DMS153 treated with DMSO at 0.1 percent for 48 hours (cell line): ENCODE results near the gene MPRIP.
A peak's percentile ranks its signal among the peaks of the same experiment; 100 is the strongest.

Experiments
- DNase-seq: peaks from one replicate; lab custom pipeline; 2025; ENCODE audit not compliant: unreplicated experiment; lab: John Stamatoyannopoulos, UW

MPRIP gene

GRCh38 chr17:17227608-17228520 is 185.6 kb downstream of the MPRIP start:
- no peak for DNase-seq

GRCh38 chr17:17228521-17229279 is 186.4 kb downstream of the MPRIP start:
- no peak for DNase-seq

- no peak for DNase-seq
Measured at GRCh38 chr17:17229416-17230384, 187.4 kb downstream of the MPRIP start.

DNA sequence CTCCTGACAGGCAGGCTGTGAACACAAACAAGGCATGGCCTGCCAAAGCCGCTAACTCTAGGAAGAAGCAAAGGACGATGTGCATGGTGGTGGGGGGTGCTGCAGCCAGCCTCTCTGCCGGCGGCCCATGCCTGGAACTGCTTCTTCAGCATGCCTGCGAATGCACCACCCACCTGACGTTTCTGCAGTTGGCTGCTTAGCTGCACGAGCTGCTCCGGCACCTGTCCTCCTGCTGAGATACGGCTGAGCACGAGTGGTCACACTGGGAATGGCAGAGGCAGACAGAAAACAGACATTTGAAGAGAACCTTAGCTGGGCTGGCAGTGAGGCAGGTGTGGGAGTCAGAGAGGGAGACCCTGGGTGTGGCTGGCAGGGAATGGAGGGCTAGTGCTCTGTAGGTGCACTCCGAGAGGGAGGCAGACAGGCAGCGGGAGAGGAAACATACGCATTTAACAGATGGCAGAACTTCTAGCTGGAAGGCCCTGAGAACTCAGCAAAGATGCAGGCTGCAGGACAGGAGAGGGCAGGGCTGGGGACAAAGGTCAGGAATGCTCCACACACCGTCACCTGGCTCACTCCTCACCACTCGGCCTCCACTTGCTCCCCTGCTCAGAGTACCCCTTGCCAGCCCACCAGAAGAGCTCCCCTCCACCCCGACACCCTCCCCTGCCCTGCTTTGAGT is 189.5 kb downstream of the MPRIP start:
- DNase-seq = no peak

DNA sequence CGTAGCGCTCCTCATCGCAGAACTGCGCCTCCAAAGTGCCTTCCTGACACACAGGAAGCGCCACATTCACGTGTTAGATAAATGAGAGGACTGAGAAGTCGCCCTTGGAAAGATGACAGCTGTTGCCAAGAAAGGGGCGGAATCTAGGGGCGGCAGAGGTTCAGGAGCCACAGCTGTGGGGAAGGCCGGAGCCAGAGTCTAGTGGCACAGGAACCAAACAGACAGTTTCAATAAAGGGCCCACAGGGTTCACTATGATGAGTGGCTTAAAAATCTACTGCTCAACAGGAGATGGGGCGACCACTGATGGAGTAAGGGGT is 190.0 kb downstream of the MPRIP start:
- DNase-seq = no peak

DNA sequence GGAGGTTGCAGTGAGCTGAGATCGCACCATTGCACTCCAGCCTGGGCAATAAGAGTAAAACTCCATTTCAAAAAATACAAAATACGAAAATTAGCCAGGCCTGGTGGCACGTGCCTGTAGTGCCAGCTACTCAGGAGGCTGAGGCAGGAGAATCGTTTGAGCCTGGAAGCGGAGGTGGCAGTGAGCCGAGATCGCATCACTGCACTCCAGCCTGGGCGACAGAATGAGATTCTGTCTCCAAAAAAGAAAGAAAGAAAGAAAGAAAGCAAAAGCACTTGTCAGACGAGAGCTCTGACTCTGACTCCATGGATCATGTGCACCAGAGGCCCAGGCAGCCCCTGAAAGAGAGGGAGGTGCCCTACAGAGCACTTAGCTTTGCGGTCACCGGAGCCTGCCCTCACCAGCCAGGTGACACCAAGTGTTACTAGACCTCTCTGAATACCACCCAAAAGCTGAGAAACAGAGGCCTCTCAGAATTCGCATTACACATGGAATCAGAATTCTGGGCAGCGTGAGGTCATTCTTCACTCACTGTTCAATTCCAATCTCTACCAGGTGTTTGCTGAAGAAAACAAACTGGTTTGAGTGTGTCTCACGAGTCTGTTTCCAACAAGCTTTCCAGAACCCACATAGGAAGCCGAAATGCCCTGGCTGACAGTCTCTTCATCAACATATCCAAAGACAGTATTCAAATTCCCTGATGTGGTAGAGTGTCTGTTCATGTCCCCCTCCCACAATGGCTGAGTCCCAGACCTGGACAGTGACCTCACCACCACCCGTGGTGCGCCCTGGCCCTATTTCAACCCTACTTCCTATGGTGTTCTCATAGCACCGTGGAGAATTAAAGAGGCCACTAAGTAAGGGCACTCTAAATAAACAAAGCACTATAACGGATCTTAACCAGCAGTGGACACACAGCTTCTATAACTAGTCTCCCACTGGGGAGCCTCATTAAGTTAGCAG is 193.2 kb downstream of the MPRIP start:
- DNase-seq = no peak

DNA sequence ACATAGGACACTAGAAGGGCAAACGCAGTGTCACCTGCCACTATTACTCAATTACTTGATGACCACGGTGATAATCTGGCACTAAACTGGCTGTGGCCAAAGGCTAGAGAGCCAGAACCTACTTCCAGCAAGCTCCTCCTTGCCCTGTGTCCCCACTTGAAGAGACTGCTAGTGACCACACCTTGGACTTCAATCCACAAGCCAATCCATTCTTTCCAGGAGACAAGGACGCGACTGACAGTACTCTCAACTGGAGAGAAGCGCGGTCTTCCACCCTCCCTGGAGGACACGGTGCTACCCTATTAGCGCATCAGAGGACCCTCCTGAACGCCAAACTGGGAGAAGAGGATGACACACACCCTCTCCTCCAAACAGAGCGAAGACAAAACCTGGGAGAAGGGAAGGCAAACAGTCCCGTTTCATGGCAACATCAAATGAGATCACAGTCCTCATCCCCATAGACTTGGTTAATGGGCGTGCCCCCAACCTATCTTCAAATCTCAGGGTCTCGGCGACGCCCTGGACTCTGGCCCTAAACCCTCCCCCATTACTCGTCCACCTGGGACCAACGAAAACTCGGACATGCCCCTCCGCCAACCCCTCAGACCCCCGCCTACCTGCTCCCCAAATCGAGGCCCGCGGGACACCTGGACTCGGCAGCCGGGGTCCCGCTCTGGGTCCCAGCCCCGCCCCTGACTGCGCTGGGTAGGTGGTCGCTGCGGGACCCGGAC is 194.2 kb downstream of the MPRIP start:
- no peak for DNase-seq

- DNase-seq = peak; percentile 56
Measured at GRCh38 chr17:17237026-17237799, 195.0 kb downstream of the MPRIP start, which contains the start of gene FLCN. TSS of gene FLCN (minus strand) at chr17:17237168. CDS start at chr17:17228137, 9,031 bp downstream.

GRCh38 chr17:17239832-17240231 is 197.6 kb downstream of the MPRIP start:
- no peak for DNase-seq

DNA sequence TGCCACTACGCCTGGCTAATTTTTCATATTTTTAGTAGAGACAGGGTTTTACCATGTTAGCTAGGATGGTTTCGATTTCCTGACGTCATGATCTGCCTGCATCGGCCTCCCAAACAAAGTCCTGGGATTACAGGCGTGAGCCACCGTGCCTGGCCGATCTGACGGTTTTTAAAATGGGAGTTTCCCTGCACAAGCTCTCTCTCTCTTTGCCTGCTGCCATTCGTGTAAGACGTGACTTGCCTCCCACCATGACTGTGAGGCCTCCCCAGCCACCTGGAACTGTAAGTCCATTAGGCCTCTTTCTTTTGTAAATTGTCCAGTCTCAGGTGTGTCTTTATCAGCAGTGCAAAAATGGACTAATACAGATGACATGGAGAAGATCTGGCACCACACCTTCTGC is 199.4 kb downstream of the MPRIP start:
- no peak for DNase-seq

DNA sequence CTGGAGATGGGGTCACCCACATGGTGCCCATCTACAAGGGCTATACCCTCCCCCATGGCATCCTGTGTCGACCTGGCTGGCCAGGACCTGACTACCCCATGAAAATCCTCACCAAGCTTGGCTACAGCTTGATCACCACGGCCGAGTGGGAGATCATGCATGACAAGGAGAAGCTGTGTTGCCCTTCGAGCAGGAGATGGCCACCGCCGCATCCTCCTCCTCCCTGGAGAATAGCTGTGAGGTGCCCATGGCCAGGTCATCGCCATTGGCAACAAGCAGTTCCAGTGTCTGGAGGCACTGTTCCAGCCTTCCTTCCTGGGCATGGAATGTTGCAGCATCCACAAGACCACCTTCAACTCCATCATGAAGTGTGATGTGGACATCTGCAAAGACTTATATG is 200.0 kb downstream of the MPRIP start:
- DNase-seq = no peak
